DND-41 (cell line): ENCODE measurements around the gene KRTAP9-7.

Experiments
- CTCF ChIP-seq: IDR thresholded peaks from 2 replicates; pipeline ENCODE4 v1.5.1; 2012; ENCODE audit warnings: borderline replicate concordance, low read length, moderate library complexity, mild to moderate bottlenecking; ENCODE audit not compliant: poor library complexity, severe bottlenecking; ENCODE audit errors: extremely low read depth
- EZH2 ChIP-seq: IDR thresholded peaks from 3 replicates; pipeline ENCODE4 v1.6.1; 2012; ENCODE audit warnings: borderline replicate concordance, low read depth, mild to moderate bottlenecking, moderate library complexity, low read length, inconsistent platforms; ENCODE audit not compliant: severe bottlenecking

- TF ChIP-seq CTCF, result no peak
- no peak for TF ChIP-seq EZH2
These were observed 18.5 kb downstream of the KRTAP9-7 start for GRCh38 chr17:41294016-41294415.
